C4-2B (cell line): ENCODE data around the gene NINL.

Experiments used
- H3K27ac ChIP-seq: fragments of 450-650 bp; 2 replicates; pipeline ENCODE4 v1.5.1; 2017
- CTCF ChIP-seq: fragments of 450-650 bp; conservative IDR thresholded peaks from 2 replicates; pipeline ENCODE4 v1.5.1; 2017; ENCODE audit warnings: mild to moderate bottlenecking
- ZFX ChIP-seq: fragments of 450-650 bp; IDR thresholded peaks from 2 replicates; pipeline ENCODE4 v1.6.1; 2017

The NINL gene

GRCh38 chr20:25623225-25623735 lies 37.9 kb upstream of the NINL start:
- no peak for TF ChIP-seq ZFX
- TF ChIP-seq CTCF, result no peak
- H3K27ac ChIP-seq, result peak overlapping the region; percentile 100

- TF ChIP-seq ZFX, result no peak
- TF ChIP-seq CTCF, result 0 out of 2 replicates have a peak, but pooled peaks have one; percentile 3
- H3K27ac ChIP-seq, result peak overlapping the region; percentile 100
These were observed 37.3 kb upstream of the NINL start for GRCh38 chr20:25622450-25623224.

GRCh38 chr20:25622049-25622448 lies 36.7 kb upstream of the NINL start:
- TF ChIP-seq ZFX, result no peak
- TF ChIP-seq CTCF, result no peak
- peak overlapping the region; percentile 100; the same call in 1 of the 2 replicates for H3K27ac ChIP-seq

GRCh38 chr20:25619514-25619913 lies 34.2 kb upstream of the NINL start:
- TF ChIP-seq CTCF (no peak), ZFX (no peak)
- no peak overlapping the region for H3K27ac ChIP-seq

- TF ChIP-seq CTCF (no peak), ZFX (no peak)
These were observed 23.4 kb upstream of the NINL start for GRCh38 chr20:25608774-25609173.

GRCh38 chr20:25606094-25606695 lies 20.9 kb upstream of the NINL start:
- TF ChIP-seq CTCF (no peak), ZFX (no peak)
- H3K27ac ChIP-seq, result no peak overlapping the region

More at GRCh38 chr20:25608774-25609173, 23.4 kb upstream of the NINL start:
- no peak overlapping the region for H3K27ac ChIP-seq

- H3K27ac ChIP-seq, result no peak overlapping the region
- TF ChIP-seq ZFX (no peak), CTCF (no peak)
These were observed 19.8 kb upstream of the NINL start for GRCh38 chr20:25605148-25605547.
